NCI-H345 treated with DMSO at 0.1 percent for 48 hours (cell line): ENCODE measurements around the gene HSD17B7.
"Not testable (repeated sequence)": the region's sequence is repeated elsewhere in the genome, so short reads cannot be mapped to it uniquely, and the experiment has no call there.

Source experiments
- DNase-seq: peaks from one replicate; lab custom pipeline; 2025; ENCODE audit not compliant: unreplicated experiment; lab: John Stamatoyannopoulos, UW

HSD17B7 gene

DNA sequence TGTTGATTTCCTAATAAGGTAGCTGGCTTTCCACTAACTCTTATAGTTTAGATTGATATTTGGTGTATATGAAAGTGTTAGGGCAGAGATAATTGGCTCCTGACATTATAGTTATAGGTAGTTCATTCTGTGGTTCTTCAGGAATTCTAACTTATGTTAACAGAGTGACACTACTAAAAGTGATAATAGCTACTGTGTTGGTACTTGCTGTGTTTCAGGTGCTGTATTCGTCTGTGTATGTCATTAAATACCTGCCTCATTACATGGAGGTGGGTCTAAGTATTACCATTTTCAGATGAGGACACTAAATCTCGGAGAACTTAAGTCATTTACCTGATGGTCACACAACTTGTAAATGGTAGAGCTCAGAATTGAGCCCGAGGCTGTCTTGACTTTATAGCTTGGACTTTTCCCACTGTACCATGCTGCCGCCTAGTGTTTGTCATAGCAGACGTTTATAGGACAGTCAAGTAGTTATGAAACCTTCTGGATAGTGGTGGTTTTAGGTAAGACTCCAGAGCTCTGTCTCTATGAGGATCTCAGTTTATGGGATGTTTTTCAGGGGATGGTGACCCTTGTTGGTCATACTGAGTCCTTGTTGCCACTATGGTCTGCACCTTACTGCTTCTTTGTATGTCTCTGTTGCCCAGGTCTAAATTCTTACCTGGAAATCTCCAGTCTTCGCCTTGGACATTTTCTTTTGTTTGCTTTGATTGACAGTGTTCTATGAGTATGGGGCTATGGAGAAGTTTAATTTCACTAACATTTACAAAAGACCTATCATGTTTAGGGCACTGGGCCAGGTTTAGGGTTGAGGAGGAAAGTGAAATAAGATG lies 9.7 kb downstream of the HSD17B7 start:
- not testable (repeated sequence) for DNase-seq

DNA sequence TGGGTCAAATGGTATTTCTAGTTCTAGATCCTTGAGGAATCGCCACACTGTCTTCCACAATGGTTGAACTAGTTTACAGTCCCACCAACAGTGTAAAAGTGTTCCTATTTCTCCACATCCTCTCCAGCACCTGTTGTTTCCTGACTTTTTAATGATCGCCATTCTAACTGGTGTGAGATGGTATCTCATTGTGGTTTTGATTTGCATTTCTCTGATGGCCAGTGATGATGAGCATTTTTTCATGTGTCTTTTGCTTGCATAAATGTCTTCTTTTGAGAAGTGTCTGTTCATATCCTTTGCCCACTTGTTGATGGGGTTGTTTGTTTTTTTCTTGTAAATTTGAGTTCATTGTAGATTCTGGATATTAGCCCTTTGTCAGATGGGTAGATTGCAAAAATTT lies 17.0 kb downstream of the HSD17B7 start:
- DNase-seq, result not testable (repeated sequence)

DNA sequence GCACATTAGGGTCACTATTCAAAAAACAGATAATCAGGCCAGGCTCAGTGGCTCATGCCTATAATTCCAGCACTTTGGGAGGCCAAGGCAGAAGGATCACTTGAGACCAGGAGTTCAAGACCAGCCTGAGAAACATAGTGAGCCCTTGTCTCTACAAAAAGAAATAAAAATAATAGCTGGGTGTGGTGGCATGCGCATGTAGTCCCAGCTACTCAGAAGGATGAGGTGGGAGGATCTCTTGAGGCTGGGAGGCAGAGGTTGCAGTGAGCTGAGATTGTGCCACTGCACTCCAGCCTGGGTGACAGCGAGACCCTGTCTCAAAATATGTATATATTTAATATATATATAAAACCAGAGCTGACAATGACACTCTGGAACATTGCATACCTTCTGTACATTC lies 21.9 kb downstream of the HSD17B7 start:
- not testable (repeated sequence) for DNase-seq

DNA sequence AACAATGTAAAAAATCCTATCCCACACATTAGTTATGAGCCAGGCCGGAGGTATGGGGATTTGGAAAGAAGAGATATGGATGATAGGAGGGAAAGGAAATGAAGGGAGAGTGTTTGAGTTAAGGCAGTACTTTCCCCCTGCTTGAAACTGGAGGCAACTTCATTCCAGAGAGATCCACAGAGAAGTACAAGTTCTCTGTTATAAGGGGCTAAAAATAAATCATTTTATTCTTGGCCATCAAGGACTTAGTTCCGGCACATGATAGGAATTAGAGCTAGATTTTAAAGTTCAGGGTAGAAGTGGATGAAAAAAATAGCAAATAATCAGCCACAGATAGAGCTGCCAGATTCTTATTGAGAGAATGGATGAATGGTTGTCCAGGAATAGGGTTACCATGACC lies 27.6 kb downstream of the HSD17B7 start:
- not testable (repeated sequence) for DNase-seq

DNA sequence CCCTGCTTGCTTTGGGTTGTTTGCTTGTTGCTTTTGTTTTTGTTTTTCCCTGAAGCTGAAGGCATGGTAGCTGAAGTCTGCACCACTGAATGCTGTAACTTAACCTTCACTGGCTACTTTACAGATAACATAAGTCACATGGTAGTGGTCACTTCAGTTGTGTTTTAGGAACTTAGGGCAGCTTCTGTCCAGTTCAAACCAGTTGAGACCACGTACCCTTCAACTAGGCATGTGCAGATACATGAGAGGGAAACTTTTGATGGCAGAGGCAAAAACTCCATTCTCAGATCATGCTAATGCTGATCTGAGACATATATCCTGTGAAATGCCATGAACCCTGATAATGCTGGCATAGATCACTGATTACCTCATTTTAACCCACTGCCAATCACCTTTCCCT lies 28.2 kb downstream of the HSD17B7 start:
- DNase-seq, result not testable (repeated sequence)

GRCh38 chr1:162822391-162823200 lies 32.1 kb downstream of the HSD17B7 start:
- peak; percentile 54 for DNase-seq

DNA sequence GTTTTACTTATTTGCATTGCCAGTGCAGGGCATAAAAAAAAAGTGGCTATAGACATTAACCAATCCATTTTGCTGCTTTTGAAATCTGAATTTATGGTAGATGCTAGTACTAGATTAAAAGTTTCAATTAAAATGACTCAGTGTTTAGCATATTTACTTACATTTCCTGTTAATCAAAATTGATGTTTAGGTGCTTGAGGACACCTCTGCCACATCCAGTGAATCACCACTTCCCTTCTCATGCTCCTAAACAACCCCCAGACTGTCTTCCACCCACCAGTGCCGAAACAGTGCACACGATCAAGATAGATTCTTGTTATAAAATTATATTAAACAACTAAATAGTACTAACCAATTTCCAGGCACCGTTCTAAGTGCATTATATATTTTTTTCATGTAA lies 32.7 kb downstream of the HSD17B7 start:
- DNase-seq, result no peak

GRCh38 chr1:162823771-162824525 lies 33.4 kb downstream of the HSD17B7 start:
- no peak for DNase-seq

GRCh38 chr1:162829268-162829667 lies 38.8 kb downstream of the HSD17B7 start:
- DNase-seq, result no peak

- no peak for DNase-seq
Observed at GRCh38 chr1:162832470-162832869, 42.0 kb downstream of the HSD17B7 start.

GRCh38 chr1:162835157-162835899 lies 44.8 kb downstream of the HSD17B7 start:
- DNase-seq, result no peak

GRCh38 chr1:162838863-162839262 lies 48.4 kb downstream of the HSD17B7 start:
- DNase-seq, result no peak

GRCh38 chr1:162840250-162840839 lies 49.8 kb downstream of the HSD17B7 start:
- DNase-seq, result no peak

DNA sequence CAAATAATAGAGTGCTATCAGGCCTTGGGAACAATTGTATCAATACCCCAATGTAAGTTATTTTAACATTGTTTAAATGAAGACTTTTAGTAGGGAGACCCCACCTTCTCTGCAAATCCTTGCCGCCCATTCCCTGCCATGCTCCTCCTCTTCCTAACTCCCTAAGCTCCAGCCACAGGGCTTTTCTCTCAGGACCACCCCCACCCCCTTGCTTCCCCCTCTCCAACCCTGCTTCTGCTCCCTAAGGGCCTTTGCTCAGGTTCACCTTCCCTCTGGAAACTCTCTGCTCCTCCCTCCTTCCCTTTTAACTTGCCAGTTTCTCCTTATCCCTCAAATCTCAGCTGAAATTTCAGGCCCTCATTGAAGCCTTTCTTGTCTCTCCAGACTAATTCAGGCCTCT lies 53.7 kb downstream of the HSD17B7 start:
- DNase-seq, result no peak

DNA sequence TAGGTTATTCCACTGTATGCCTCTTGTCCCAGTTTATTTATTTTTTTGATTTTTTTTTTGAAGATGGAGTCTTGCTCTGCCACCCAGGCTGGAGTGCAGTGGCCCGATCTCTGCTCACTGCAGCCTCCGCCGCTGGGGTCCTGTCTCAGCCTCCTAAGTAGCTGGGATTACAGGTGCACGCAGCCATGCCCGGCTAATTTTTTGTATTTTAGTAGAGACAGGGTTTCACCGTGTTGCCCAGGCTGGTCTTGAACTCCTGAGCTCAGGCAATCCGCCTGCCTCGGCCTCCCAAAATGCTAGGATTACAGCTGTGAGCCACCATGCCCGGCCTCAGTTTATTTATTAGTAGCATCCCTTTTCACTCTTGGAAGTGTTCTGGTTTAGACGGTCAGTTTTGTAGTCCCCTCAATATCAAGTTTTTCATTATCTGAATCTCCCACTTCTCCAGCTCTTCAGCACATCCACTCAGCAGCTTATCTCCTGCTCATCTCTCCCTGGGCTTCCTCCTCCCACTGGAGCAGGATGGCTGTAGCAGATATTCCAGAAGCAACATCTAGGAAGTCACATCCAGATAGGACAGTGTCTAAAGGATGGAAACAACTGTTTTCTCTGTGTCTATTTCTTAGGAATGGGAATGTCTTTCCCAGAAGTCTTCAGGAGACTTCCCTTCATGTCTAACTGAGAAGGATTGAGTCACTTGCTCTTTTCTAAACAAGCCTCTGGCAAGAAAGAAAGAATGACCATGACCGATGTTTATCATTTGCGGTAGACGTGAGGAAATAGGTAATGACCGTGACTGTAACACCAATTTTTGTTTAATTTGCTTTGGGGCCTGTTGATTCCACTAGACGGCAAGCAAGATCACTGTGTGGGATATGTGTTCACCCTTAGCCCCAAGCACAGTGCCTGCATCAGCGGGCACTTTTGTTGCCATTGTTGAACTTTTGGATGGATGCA lies 56.0 kb downstream of the HSD17B7 start:
- no peak for DNase-seq

- peak; percentile 49 for DNase-seq
Observed at GRCh38 chr1:162847839-162848453, 57.4 kb downstream of the HSD17B7 start.

DNA sequence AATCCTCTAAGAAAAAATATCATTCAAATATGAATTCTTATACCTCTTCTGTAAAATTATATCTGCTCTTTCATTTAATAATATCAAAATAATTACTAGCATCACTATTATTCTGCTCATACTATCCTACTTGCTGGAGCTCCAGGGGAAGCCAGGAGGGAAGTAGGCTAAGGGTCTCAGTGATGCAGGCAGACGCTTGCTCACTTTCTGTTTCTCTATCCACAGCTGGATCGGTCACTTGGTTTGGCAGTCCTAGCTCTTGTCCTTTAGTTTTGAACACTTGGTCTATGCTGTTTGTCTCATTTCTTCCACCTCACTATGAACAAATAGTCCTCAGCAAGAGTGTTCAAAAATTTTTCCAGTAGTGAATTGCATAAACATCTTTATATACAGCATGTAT lies 59.2 kb downstream of the HSD17B7 start:
- no peak for DNase-seq

GRCh38 chr1:162851341-162851740 lies 60.8 kb downstream of the HSD17B7 start:
- DNase-seq, result no peak
